SKM-1 treated with dmso at 0.1 percent for 144 hours (cell line): ENCODE results near the gene EIF4ENIF1.
"Not testable (repeated sequence)": the region's sequence is repeated elsewhere in the genome, so short reads cannot be mapped to it uniquely, and the experiment has no call there.

Experiments
- DNase-seq: peaks from one replicate; lab custom pipeline; 2025; ENCODE audit not compliant: unreplicated experiment; lab: John Stamatoyannopoulos, UW

The EIF4ENIF1 gene

GRCh38 chr22:31492151-31492550 is 2.5 kb upstream of the EIF4ENIF1 start:
- no peak for DNase-seq

GRCh38 chr22:31491218-31491962 is 1.7 kb upstream of the EIF4ENIF1 start:
- DNase-seq, result no peak

DNA sequence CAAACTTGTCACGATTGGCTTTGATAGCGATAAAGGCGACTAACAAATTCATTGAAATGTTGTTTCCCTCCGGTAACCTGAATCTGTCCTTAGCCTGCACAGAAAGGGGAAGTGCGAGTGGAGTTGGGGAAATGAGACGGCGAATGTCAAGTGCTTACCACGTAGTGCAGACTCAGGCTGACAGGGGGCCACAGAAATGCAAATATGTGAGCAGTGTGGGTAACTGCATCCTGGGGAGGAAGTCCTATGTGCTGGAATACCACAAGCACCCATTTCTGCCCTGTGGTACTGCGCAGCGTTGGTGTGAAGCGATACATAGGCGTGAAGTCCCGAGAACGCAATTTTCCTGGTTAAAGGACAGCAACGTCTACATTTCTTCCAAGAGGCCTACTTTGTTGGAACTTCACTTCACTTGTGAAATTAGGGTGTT is 869 bp upstream of the EIF4ENIF1 start:
- peak; percentile 93 for DNase-seq

DNA sequence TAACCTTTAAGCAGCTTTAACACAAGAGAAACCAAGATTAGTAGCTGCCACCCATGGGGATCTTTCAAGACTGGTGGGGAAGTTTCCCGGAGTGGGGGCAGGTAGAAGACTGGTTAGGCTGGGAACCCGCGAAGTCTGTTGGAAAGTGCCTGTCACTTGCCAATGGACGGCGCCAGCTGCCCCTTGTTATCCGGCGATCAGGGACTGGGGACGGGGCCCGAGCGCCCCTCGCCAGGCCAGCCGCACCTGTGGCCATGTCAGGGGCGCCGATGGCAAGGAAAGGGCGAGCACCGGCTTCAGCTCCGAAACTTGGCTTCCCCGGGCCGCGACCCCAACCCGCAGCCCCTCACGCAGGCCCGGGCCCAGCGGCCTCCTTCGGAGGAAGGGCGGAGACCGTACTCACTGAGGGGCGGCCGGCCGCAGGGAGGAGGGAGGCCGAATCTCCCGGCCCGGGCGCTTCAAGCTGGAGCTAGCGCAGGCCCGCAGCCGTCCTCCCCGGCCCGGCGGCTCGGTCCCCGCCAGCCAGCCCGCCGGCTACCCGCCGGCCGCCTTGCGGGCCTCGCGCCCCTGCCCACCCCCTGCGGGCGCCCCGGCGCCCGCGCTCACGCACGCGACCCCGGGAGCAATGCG is 539 bp downstream of the EIF4ENIF1 start:
- DNase-seq, result peak; percentile 0

GRCh38 chr22:31488346-31488883 is 1.2 kb downstream of the EIF4ENIF1 start:
- no peak for DNase-seq

DNA sequence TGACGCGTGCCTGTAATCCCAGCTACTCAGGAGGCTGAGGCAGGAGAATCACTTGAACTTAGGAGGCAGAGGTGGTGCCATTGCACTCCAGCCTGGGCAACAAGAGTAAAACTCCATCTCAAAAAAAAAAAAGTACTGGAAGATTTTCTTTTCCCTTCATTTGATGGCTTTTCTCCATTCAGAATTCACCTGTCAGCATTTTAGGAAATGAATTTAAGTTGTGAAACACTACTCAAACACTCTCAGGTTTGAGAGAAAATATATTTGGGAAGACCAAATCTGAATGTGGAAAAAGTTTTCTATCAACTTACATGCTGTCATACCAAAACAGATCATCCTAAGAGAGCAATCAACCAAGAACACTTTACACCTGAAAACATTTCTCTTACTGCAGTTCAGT is 2.7 kb downstream of the EIF4ENIF1 start:
- DNase-seq, result no peak

DNA sequence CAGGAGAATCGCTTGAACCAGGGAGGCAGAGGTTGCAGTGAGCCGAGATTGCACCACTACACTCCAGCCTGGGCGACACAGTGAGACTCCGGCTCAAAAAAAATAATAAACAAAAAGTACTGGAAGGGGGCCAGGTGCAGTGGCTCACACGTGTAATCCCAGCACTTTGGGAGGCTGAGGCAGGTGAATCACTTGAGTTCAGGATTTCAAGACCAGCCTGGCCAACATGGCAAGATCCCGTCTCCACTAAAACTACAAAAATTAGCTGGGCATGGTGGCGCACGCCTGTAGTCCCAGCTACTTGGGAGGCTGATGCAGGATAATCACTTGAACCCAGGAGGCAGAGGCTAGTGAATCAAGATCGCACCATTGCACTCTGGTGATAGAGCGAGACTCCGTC is 3.3 kb downstream of the EIF4ENIF1 start:
- not testable (repeated sequence) for DNase-seq

DNA sequence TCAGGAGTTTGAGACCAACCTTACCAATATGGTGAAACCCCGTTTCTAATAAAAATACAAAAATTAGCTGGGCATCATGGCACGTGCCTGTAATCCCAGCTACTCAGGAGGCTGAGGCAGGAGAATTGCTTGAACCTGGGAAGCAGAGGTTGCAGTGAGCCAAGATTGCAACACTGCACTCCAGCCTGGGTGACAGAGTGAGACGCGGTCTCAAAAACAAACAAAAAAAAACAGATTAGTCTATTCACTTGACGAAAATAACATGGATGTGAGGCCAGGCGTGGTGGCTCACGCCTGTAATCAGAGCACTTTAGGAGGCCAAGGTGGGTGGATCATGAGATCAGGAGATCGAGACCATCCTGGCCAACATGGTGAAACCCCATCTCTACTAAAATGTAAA is 7.2 kb downstream of the EIF4ENIF1 start:
- DNase-seq, result not testable (repeated sequence)

DNA sequence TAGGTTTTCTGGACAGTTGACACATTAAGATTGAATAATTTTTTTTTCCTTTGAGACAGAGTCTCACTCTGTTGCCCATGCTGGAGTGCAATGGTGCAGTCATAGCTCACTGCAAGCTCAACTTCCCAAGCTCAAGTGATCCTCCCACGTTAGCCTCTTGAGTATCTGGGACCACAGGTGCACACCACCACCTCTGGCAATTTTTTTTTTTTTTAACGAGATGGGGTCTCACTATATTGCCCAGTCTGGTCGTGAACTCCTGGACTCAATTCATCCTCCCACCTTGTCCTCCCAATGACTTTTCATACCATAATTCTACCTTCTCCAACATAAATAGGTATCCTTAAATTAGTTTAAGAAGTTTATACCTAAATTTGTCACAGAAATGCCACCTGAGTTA is 8.5 kb downstream of the EIF4ENIF1 start:
- no peak for DNase-seq

DNA sequence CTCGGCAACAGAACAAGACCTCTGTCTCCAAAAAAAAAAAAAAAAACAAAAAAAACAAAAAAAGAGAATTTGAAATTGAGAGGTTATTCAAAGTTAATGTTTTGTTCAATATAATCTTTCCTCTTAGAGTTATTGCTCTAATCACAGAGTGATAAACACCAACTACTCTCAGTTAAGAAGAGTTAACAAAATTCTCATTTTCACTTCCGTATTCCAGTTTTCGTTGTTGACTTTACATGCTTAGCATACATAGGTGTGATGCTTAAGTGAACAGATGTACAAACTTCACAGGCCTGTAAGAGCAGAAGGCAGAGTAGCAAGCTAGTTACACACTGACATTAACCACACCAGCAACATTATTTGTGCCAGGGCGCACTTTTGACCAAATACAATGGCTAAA is 12.3 kb downstream of the EIF4ENIF1 start:
- no peak for DNase-seq

GRCh38 chr22:31475800-31476199 is 13.8 kb downstream of the EIF4ENIF1 start:
- no peak for DNase-seq

DNA sequence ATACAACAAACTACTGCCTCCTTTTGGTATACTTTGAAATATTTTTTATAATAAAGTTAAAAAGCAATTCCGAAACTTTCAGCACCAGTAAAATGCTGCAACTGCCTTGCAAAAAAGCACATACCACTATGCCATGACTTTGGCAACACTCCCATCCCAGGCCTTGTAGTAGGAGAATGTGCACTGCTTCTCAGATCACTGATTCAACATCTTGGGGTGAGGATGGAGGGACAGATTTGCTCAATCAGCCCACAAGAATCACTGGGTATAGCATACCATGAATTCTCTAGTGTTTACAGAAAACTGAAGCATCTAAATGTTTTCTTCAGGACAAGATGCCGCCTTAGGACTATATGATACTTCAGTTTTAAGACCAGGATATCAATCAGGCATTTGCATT is 14.9 kb downstream of the EIF4ENIF1 start:
- DNase-seq, result no peak

GRCh38 chr22:31465307-31465706 is 24.3 kb downstream of the EIF4ENIF1 start:
- no peak for DNase-seq

DNA sequence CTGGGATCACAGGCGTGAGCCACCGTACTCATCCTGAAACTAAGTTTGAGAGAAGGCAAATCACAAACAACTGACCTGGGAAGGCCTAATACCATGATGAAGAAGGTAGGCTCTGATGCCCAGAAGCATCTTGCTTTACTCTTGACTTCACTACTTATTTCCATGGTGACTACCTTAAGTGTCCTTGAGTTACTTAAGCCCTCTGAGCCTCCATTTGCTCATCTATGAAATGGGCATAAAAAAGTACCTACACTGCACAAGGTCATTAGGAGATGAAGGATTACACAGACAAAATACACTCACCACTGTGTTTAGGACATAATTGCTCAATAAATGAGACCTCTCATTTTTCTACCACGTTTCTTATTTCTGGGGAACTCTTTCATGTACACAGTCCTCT is 27.9 kb downstream of the EIF4ENIF1 start:
- DNase-seq, result no peak

- DNase-seq, result peak; percentile 21
Observed at GRCh38 chr22:31451709-31452571, 37.7 kb downstream of the EIF4ENIF1 start.

DNA sequence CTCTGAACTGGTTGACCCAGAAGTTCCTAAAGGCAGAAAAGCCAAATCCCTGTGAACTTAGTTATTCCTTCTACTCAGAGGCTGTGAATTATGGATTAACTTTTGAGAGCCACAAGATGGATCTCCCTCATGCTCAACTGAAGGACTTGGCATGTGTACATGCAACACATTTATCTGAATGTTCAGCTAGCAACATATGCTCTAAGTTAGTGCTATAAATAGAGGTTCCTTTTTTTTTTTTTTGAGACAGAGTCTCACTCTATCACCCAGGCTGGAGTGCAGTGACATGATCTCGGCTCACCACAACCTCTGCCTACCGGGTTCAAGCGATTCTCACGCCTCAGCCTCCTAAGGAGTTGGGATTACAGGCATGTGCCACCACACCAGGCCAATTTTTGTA is 40.1 kb downstream of the EIF4ENIF1 start:
- no peak for DNase-seq

- no peak for DNase-seq
Observed at GRCh38 chr22:31448382-31448781, 41.3 kb downstream of the EIF4ENIF1 start.

- DNase-seq, result no peak
Observed at GRCh38 chr22:31447337-31447736, 42.3 kb downstream of the EIF4ENIF1 start.

- DNase-seq, result no peak
Observed at GRCh38 chr22:31446767-31447166, 42.9 kb downstream of the EIF4ENIF1 start.

DNA sequence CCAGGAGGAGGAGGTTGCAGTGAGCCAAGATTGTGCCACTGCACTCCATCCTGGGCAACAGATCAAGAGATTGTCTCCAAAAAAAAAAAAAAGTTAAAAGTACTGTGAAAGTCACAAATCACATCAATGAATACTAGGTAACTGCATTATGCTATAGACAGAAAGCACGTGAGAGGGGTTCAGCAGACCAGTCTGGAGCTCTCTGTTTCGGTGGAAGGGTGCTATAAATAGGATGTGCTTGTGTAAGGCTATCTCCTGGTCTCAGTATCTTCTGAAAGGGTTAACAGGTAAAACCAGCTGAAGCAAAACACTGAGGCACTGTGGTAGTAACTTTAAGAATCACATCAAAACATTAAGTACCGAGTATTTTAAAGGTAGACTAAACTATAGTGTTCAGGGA is 43.4 kb downstream of the EIF4ENIF1 start:
- DNase-seq, result no peak

DNA sequence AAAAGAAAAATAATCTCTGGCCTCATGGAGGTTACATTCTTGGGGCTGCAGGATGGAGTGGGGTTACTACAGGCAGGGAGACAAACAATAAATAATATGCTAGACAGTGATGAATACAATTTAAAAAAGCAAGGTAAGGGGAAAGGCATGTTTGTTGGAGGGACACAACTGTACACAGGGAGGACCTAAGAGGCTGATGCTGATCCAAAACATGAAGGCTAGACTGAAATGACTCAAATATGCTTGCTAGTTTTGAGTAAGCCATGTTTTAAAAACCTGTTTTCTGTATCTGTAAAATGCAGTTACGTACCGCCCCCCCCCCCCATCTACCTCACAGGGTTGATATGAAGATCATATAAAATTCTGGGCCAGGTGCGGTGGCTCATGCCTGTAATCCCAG is 44.0 kb downstream of the EIF4ENIF1 start:
- no peak for DNase-seq

- DNase-seq, result no peak
Observed at GRCh38 chr22:31443516-31443915, 46.1 kb downstream of the EIF4ENIF1 start.
